Stimulated activated CD8-positive, alpha-beta memory T cell treated with anti-CD3 and anti-CD28 coated beads, Interleukin-15, amount 100 ng/mL, for 4 hours (primary cell): ENCODE data around the gene MCTP1.
"Not testable (repeated sequence)": the region's sequence is repeated elsewhere in the genome, so short reads cannot be mapped to it uniquely, and the experiment has no call there.

Source experiments
- DNase-seq, 2 donors: peaks; one replicate each; pipeline ENCODE4 v3.0.0-alpha.2; 2020; ENCODE audit warnings: low read depth in 2 of 2

The MCTP1 gene

GRCh38 chr5:95027775-95028174 is 257.1 kb downstream of the MCTP1 start:
- no peak for DNase-seq

- DNase-seq, result no peak
These were observed 257.7 kb downstream of the MCTP1 start for GRCh38 chr5:95027151-95027721.

GRCh38 chr5:95026718-95027117 is 258.2 kb downstream of the MCTP1 start:
- DNase-seq, result no peak

- DNase-seq, result no peak
These were observed 261.8 kb downstream of the MCTP1 start for GRCh38 chr5:95022967-95023695.

- no peak for DNase-seq
These were observed 264.5 kb downstream of the MCTP1 start for GRCh38 chr5:95020345-95020744.

GRCh38 chr5:95018946-95019345 is 265.9 kb downstream of the MCTP1 start:
- DNase-seq, result no peak

GRCh38 chr5:95018511-95018910 is 266.4 kb downstream of the MCTP1 start:
- DNase-seq, result no peak

GRCh38 chr5:95009812-95010211 is 275.1 kb downstream of the MCTP1 start:
- DNase-seq, result no peak

- no peak for DNase-seq
These were observed 276.8 kb downstream of the MCTP1 start for GRCh38 chr5:95007921-95008597.

GRCh38 chr5:95005811-95006210 is 279.1 kb downstream of the MCTP1 start:
- no peak for DNase-seq

- no peak for DNase-seq
These were observed 286.2 kb downstream of the MCTP1 start for GRCh38 chr5:94998670-94999069.

GRCh38 chr5:94994537-94994936 is 290.4 kb downstream of the MCTP1 start:
- not testable (repeated sequence) for DNase-seq

GRCh38 chr5:94993491-94993890 is 291.4 kb downstream of the MCTP1 start:
- no peak for DNase-seq

- DNase-seq, result no peak
These were observed 292.6 kb downstream of the MCTP1 start for GRCh38 chr5:94992325-94992724.

- no peak for DNase-seq
These were observed 300.9 kb downstream of the MCTP1 start for GRCh38 chr5:94983861-94984535.

- DNase-seq, result no peak
These were observed 307.5 kb downstream of the MCTP1 start for GRCh38 chr5:94977437-94977836.

- no peak for DNase-seq
These were observed 308.0 kb downstream of the MCTP1 start for GRCh38 chr5:94976853-94977252.

GRCh38 chr5:94972268-94972667 is 312.6 kb downstream of the MCTP1 start:
- no peak for DNase-seq

- DNase-seq, result no peak
These were observed 315.7 kb downstream of the MCTP1 start for GRCh38 chr5:94969174-94969573.

- DNase-seq, result no peak
These were observed 316.3 kb downstream of the MCTP1 start for GRCh38 chr5:94968507-94969095.

- no peak for DNase-seq
These were observed 317.4 kb downstream of the MCTP1 start for GRCh38 chr5:94967525-94967924.

- not testable (repeated sequence) for DNase-seq
These were observed 325.6 kb downstream of the MCTP1 start for GRCh38 chr5:94959279-94959678.
